Adrenal gland (tissue), 12 donors: ENCODE measurements around the gene DMXL2. TPM values are rescaled to one million over a fixed set of nuclear protein-coding genes. Genes with fewer than 3 reads are reported as not detected.

Source experiments
- DNase-seq, 7 donors: peaks; one replicate each; pipeline ENCODE4 v3.0.0-alpha.2; 2019 to 2020
- H3K27ac ChIP-seq, 5 donors: fragments of 200-600 bp; sonication (generic) in 4 of 5; 1 replicate in 3 of 5; 2 replicates in 2 of 5; pipeline versions ENCODE4 v1.5.1 to v1.8.0; 2016 to 2020; ENCODE audit warnings: mild to moderate bottlenecking in 1 of 5
- H3K27me3 ChIP-seq: fragments of 200-600 bp; 2 replicates; pipeline ENCODE4 v1.8.0; 2021
- H3K36me3 ChIP-seq, 2 donors: fragments of 200-600 bp; replicated peaks in 1 of 2; 1 replicate in 1 of 2; 2 replicates in 1 of 2; pipeline versions ENCODE4 v1.5.1 to v1.8.0; 2018 to 2022
- H3K4me1 ChIP-seq, 2 donors: fragments of 200-600 bp; replicated peaks in 1 of 2; 1 replicate in 1 of 2; 2 replicates in 1 of 2; pipeline versions ENCODE4 v1.5.1 to v1.8.0; 2018 to 2021
- H3K4me3 ChIP-seq, 4 donors: fragments of 200-600 bp; sonication (generic) in 3 of 4; one replicate each; pipeline ENCODE4 v1.5.1; 2016 to 2018
- H3K9me3 ChIP-seq, 3 donors: fragments of 200-600 bp; sonication (generic) in 1 of 3; replicated peaks in 1 of 3; 1 replicate in 2 of 3; 2 replicates in 1 of 3; pipeline versions ENCODE4 v1.5.1 to v1.8.0; 2016 to 2021
- POLR2A ChIP-seq, 2 donors: fragments of 450-650 bp; IDR thresholded peaks; one replicate each; pipeline ENCODE4 v1.6.1; 2017; ENCODE audit warnings: antibody characterized with exemption in 2 of 2, mild to moderate bottlenecking in 2 of 2, moderate library complexity in 1 of 2
- WGBS, 4 donors: extraction: QIAGEN DNeasy Blood & Tissue Kit in 2 of 4; methylation state at CpG; one replicate each; pipeline versions ENCODE4 v1.1.5 to v1.1.7; 2013 to 2017; 5-methylcytosine and 5-hydroxymethylcytosine counted together
- intact Hi-C, 2 donors: fragments of 100-400 bp; cut with DNase I; formaldehyde crosslinking; loops; one replicate each; pipeline versions ENCODE4 v1.14.1 to v1.15.0; 2022 to 2023
- polyA plus RNA-seq, 3 donors: library from polyadenylated mRNA; stranded (reverse); fragments of 200-250 nt in 2 of 3; fragments of 350-450 nt in 1 of 3; fragmentation: Illumina TruSeq in 1 of 3; extraction: RNeasy Lipid Tissue Mini Kit (QIAGEN cat#74804) in 1 of 3; gene quantifications; one replicate each; pipeline ENCODE4 v1.2.3, GENCODE V29; 2013 to 2014
- total RNA-seq, 9 donors: library from RNA; depleted of rRNA in 4 of 9; stranded (reverse); fragments of >200 nt in 4 of 9; fragments of 120-200 nt in 1 of 9; fragmentation: NEBNext Ultra II Directional in 1 of 9; extraction: Animal tissue kit (Norgen Biotek cat#: 25700) in 1 of 9; gene quantifications; one replicate each; pipeline versions ENCODE4 v1.1.0 to v1.2.4, GENCODE V29; 2013 to 2023
- TF ChIP-seq, protein P1 (sequence below), 6 experiments: fragments of 450-650 bp in 4 of 6; fragments of 200-600 bp in 2 of 6; sonication (generic) in 1 of 6; IDR thresholded peaks; 1 replicate in 5 of 6; 2 replicates in 1 of 6; pipeline versions ENCODE4 v1.5.1 to v1.8.0; 2016 to 2021; ENCODE audit warnings: antibody characterized with exemption in 6 of 6, mild to moderate bottlenecking in 2 of 6, moderate library complexity in 1 of 6
- donor health status: healthy with polysubstance abuse.
- donor health status: Bipolar disorder and iron deficiency.
- donor health status: DM: yes; HTN: yes; CAD: no.
- donor health status: DM: no; HTN: no; CAD: no.
- donor health status: DM: no; HTN: no; CAD: no.
- donor health status: DM: yes; HTN: yes; CAD: no.

The DMXL2 gene
- total and polyA plus RNA-seq, 12 donors = 19.6 to 51.4 (median 24.8) TPM

DNA sequence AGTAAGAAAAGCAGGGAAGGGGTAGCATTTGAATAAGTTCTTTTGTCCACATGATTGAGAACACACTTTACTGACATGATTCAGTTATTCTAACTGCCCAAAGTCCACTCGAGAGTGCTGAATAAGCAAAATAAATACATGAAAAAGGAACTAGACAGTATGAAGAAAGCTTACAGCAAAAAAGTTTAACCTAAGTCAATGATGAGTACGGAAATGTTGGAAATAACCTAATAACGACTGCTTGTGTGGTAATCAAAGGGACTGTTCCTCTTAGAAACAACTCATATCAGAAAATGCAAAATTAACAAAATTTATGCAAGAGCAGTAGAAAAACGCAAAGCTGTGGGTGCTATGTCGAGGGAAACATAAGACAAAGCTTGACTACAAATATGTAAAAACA lies 36.6 kb downstream of the DMXL2 start:
- no peak for DNase-seq
- H3K36me3 ChIP-seq = no peaks in the 10 kb centered on the region
- H3K27me3 ChIP-seq = no peaks in the 10 kb centered on the region
- peak overlapping the region in 3 of 5 donors; percentile 5 to 54 (median 43) for H3K27ac ChIP-seq
- no peaks in the 10 kb centered on the region for H3K4me1 ChIP-seq
- TF ChIP-seq, protein P1, sequence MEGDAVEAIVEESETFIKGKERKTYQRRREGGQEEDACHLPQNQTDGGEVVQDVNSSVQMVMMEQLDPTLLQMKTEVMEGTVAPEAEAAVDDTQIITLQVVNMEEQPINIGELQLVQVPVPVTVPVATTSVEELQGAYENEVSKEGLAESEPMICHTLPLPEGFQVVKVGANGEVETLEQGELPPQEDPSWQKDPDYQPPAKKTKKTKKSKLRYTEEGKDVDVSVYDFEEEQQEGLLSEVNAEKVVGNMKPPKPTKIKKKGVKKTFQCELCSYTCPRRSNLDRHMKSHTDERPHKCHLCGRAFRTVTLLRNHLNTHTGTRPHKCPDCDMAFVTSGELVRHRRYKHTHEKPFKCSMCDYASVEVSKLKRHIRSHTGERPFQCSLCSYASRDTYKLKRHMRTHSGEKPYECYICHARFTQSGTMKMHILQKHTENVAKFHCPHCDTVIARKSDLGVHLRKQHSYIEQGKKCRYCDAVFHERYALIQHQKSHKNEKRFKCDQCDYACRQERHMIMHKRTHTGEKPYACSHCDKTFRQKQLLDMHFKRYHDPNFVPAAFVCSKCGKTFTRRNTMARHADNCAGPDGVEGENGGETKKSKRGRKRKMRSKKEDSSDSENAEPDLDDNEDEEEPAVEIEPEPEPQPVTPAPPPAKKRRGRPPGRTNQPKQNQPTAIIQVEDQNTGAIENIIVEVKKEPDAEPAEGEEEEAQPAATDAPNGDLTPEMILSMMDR (IDR thresholded peaks at IDR 0.05) = no peak
- TF ChIP-seq POLR2A (IDR thresholded peaks at IDR 0.05) = no peak
- whole genome bisulfite sequencing, 4 donors = 70 to 82% (median 77%) methylated on average over 5 of the region's 5 CpGs
- no peak overlapping the region for H3K4me3 ChIP-seq
- no peaks in the 10 kb centered on the region for H3K9me3 ChIP-seq
- intact Hi-C loops = no loop called here

DNA sequence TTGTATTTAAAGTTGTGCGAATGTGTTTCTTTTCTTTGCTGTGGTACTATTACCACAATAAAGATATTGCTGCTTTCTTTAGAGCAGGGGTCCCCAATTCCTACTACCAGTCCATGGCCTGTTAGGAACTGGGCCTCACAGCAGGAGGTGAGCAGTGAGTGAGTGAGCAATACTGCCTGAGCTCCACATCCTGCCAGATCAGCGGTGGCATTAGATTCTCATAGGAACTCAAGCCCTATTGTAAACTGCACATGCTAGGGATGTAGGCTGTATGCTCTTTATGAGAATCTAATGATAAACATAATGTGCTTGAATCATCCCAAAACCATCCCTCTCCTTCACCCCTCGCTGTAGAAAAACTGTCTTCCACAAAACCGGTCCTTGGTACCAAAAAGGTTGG lies 41.6 kb downstream of the DMXL2 start:
- Histone ChIP-seq H3K9me3 (no peaks in the 10 kb centered on the region), H3K4me3 (no peak overlapping the region), H3K36me3 (no peaks in the 10 kb centered on the region), H3K27ac (no peak overlapping the region), H3K27me3 (no peaks in the 10 kb centered on the region), H3K4me1 (peaks cover 0 to 17% of the 10 kb centered on the region in 2 donors)
- TF ChIP-seq, protein P1 (IDR thresholded peaks at IDR 0.05) = no peak
- no peak for TF ChIP-seq POLR2A (IDR thresholded peaks at IDR 0.05)
- WGBS, 4 donors = 88 to 94% (median 94%) methylated on average over 4 of the region's 4 CpGs
- DNase-seq = no peak
- intact Hi-C loops = no loop called here

DNA sequence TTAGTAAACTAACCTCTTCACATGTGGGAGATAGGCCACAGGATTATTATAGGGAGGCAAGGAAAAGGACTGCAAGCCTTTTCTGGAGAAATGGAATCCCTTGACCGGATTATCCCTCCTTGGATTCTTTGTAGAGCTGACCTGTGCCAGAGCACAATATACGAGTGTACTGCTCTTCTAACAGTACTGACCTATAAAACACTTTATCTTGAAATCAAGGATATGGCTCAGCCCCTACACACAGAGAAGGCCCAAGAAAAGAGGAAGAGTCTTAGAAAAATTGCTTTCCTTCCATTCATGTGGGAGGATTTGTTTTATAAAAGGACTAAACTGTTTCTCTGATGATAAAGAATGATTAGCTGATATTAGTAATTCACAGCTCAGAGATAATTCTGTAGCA lies 42.2 kb downstream of the DMXL2 start:
- intact Hi-C loops = no loop called here
- H3K4me3 ChIP-seq = no peak overlapping the region
- no peaks in the 10 kb centered on the region for H3K27me3 ChIP-seq
- no peak overlapping the region for H3K27ac ChIP-seq
- WGBS, 4 donors = 75 to 92% (median 83%) methylated on average over 2 of the region's 2 CpGs
- H3K36me3 ChIP-seq = no peaks in the 10 kb centered on the region
- DNase-seq = no peak
- H3K4me1 ChIP-seq = peaks cover 0 to 17% of the 10 kb centered on the region in 2 donors
- no peak for TF ChIP-seq POLR2A (IDR thresholded peaks at IDR 0.05)
- H3K9me3 ChIP-seq = no peaks in the 10 kb centered on the region

DNA sequence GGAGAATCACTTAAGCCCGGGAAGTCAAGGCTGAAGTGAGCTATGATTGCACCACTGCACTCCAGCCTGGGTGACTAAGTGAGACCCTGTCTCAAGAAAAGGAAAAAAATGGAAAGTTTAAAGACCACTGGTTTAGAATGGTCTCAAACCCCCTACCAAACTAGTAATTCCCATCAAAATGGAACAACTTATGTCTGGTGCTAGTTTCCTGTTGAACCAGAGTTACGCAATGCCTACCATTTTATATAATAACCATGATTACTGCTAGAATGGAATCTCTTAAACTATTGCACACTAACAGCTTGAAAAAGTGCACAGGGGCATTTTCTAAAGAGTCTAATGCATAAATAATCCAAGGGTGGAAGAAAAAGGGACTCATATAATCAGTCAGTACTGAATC lies 43.6 kb downstream of the DMXL2 start:
- WGBS, 4 donors = 90 to 100% (median 94%) methylated on average over 2 of the region's 2 CpGs
- TF ChIP-seq, protein P1 (IDR thresholded peaks at IDR 0.05) = no peak
- TF ChIP-seq POLR2A (IDR thresholded peaks at IDR 0.05) = no peak
- H3K27me3 ChIP-seq = no peaks in the 10 kb centered on the region
- H3K9me3 ChIP-seq = no peaks in the 10 kb centered on the region
- H3K27ac ChIP-seq = no peak overlapping the region
- intact Hi-C loops = no loop called here
- no peak for DNase-seq
- H3K4me3 ChIP-seq = no peak overlapping the region
- H3K36me3 ChIP-seq = no peaks in the 10 kb centered on the region
- peaks cover 0 to 17% of the 10 kb centered on the region in 2 donors for H3K4me1 ChIP-seq

DNA sequence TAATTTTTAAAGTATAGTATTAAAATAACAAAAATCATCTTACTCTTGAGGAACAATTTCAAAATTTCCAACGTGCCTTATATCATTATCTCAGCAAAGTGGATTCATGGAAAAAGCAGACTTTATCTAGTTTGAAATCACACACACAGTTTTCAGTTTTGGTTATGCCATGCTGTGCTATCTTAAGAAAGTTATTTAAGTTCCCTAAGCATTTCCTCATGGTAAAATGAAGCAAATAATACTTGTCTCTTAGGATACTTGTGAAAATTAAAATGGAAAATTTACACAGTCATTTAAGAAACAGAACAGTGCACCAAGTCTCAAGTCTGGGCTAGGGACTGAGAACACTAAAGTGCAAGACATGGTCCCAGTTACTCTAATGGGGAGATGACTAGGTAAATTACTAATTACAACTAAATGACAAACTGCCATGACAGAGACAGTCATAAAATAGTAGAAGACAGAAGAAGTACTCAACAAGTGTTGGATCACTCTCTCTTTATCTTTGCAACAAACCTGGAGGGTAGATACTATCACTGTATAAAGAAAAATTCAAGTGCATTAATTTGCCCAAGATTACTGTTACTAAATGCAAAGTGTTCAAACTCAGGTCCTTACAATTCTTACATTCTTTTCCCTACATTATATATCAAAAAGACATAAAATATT lies 44.8 kb downstream of the DMXL2 start:
- Histone ChIP-seq H3K36me3 (no peaks in the 10 kb centered on the region), H3K4me1 (peaks cover 0 to 17% of the 10 kb centered on the region in 2 donors), H3K4me3 (no peak overlapping the region), H3K9me3 (no peaks in the 10 kb centered on the region), H3K27me3 (no peaks in the 10 kb centered on the region), H3K27ac (peak overlapping the region in 3 of 5 donors; percentile 3 to 73 (median 18))
- intact Hi-C loops = no loop called here
- DNase-seq = no peak
- 61 to 76% (median 69%) methylated on average over 1 of the region's 1 CpG for WGBS, 4 donors
- TF ChIP-seq, protein P1 (IDR thresholded peaks at IDR 0.05) = no peak
- TF ChIP-seq POLR2A (IDR thresholded peaks at IDR 0.05) = no peak
